Cardiac atrium fibroblast (primary cell): ENCODE results near the gene LHFPL6. TPM values are rescaled to one million over a fixed set of nuclear protein-coding genes. Genes with fewer than 3 reads are reported as not detected.

ENCODE experiments used
- total RNA-seq: library from RNA; depleted of rRNA; stranded (reverse); fragments of >200 nt; gene quantifications from 2 replicates; pipeline ENCODE4 v1.2.3, GENCODE V29; 2015

Gene LHFPL6
- total RNA-seq = 82.9 and 132 TPM in 2 replicates

GRCh38 chr13:39602614-39603366 is at the start of gene LHFPL6:
Gene LHFPL6, minus strand, starts transcription at chr13:39603193.

Other genes with a start within 250 kb of the LHFPL6 start
- gene COG6, start 52.5 kb upstream of the LHFPL6 start, total RNA-seq = 28.3 and 31.6 TPM in 2 replicates